GM19328 (cell line): ENCODE results near the gene ANXA8.
"Not testable (repeated sequence)": the region's sequence is repeated elsewhere in the genome, so short reads cannot be mapped to it uniquely, and the experiment has no call there.

Source experiments
- ATAC-seq: cut with Tn5 transposase; IDR thresholded peaks from one replicate; pipeline ENCODE4 v1.9.1; 2021; ENCODE audit warnings: mild to moderate bottlenecking, moderate library complexity; ENCODE audit not compliant: unreplicated experiment

ANXA8 gene, protein sequence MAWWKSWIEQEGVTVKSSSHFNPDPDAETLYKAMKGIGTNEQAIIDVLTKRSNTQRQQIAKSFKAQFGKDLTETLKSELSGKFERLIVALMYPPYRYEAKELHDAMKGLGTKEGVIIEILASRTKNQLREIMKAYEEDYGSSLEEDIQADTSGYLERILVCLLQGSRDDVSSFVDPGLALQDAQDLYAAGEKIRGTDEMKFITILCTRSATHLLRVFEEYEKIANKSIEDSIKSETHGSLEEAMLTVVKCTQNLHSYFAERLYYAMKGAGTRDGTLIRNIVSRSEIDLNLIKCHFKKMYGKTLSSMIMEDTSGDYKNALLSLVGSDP

GRCh38 chr10:47483923-47484322 lies at the start of gene ANXA8:
Gene ANXA8, minus strand, starts transcription at chr10:47484115. Its CDS starts 182 bp downstream, at chr10:47483933.
- ATAC-seq = not testable (repeated sequence)

GRCh38 chr10:47523475-47523874 lies 39.6 kb upstream of the ANXA8 start, which contains the start of gene AGAP9:
Gene AGAP9, minus strand, starts transcription at chr10:47523638. Its CDS starts 112 bp downstream, at chr10:47523526.
- ATAC-seq = not testable (repeated sequence)

- not testable (repeated sequence) for ATAC-seq
Measured at GRCh38 chr10:47502313-47502712, 18.4 kb upstream of the ANXA8 start.

DNA sequence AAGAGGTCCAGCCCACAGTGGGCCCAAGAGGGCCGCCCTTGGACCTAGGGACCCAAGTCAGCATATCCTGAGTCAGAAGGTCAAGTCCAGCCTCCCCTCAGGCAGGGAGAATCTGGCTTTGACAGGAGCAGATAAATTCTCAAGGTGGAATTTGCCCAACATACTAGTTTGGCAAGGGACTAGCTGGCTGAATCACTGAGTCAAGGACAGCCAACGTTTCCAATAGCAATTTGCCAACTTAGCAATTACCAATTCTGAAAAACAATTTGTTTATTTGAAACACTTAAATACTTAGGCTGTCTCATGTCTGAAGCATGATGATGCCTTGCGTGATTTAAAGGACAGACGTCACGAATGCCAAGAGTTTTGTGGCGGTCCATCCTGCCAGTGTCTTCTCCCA lies 10.3 kb upstream of the ANXA8 start:
- ATAC-seq = not testable (repeated sequence)

DNA sequence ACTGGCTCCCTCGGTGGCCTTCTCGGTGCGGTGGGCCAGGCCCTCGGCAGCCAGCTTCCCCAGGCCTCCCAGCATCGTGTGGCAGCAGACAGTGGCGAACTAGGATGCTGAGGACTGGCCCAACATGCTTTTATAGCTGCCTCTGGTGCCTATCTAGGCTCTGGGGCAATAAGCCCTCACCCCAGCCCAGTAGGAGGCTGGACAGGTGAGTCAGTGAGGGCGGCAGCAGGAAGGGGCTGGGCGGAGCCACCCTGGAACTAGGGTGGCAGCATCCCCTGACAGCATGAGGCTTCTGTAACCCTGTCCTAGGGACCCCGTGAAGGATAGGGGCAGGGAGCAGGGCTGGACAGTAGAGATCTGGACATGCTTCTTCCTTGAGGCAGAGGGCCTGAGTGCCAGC lies 7.7 kb upstream of the ANXA8 start, which contains the start of gene FAM25G:
FAM25G (minus strand) TSS at position 101 of the 400 bp plus-strand sequence; CDS start at position 75, 26 bp downstream.
- not testable (repeated sequence) for ATAC-seq

GRCh38 chr10:47489630-47490029 lies 5.7 kb upstream of the ANXA8 start:
- ATAC-seq = not testable (repeated sequence)

DNA sequence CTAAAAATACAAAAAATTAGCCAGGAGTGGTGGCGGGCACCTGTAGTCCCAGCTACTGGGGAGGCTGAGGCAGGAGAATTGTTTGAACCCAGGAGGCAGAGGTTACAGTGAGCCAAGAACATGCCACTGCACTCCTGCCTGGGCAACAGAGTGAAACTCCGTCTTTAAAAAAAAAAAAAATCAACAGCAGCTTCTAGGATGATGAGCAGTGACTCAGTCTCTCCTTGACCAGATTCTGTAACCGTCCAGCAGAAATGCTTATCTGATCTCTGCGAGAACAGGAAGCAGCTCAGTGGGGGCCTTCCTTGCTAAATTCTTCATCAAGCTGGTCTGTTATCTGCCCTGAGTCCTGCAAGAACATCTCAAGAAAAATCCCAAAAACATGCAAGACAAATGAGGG lies 2.0 kb upstream of the ANXA8 start:
- ATAC-seq = not testable (repeated sequence)

DNA sequence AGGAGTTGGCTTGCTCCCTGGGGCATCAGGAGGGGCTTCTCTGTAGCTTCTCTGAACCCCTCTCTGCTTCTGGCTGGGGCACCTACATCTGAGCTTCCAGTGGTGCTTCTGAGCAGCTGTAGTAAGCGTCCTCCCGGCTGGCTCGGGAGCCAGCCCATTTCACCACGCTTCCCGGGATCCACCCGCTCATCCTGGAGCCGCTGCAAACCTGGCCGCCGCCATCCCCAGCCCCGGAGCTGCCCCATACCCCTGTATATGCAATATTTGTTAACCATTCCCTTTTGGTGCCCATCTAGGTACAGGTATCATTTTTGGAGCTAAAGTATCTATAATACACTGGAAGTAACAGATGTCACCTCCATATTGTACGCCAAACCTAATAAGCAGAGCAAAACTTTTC lies 871 bp upstream of the ANXA8 start:
- ATAC-seq = not testable (repeated sequence)

GRCh38 chr10:47482367-47482766 lies 1.5 kb downstream of the ANXA8 start:
- not testable (repeated sequence) for ATAC-seq

GRCh38 chr10:47481768-47482181 lies 2.1 kb downstream of the ANXA8 start:
- ATAC-seq = not testable (repeated sequence)

DNA sequence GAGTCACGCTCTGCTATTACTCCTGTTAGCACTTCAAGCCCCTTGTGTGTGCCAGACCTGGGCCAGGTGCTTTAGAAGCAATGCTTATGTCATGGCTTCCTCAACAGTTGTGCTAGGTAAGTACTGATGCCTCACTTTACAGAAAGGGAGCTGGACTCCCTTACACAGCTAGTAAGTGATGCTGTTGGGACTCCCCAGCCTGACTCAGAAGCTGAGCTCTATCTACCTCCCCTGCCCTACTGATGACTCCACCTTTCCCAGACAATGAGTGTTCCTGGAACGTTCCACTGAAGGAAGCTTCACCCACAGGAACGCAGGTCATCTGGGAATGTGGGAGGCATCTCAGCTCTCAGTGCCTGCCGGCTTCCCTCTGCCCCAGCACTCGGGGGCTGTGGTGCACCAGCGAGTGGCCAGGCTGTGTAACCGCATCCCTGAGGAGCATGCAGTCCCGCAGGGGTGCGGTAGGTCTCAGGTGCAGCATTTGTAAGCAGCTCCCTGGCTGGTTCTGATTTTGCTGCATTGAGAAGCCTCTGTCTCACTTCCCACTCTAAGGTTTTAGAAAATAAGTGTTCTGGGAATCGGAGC lies 2.6 kb downstream of the ANXA8 start:
- not testable (repeated sequence) for ATAC-seq

GRCh38 chr10:47480133-47480532 lies 3.8 kb downstream of the ANXA8 start:
- ATAC-seq = not testable (repeated sequence)

- ATAC-seq = not testable (repeated sequence)
Measured at GRCh38 chr10:47478114-47478513, 5.8 kb downstream of the ANXA8 start.

DNA sequence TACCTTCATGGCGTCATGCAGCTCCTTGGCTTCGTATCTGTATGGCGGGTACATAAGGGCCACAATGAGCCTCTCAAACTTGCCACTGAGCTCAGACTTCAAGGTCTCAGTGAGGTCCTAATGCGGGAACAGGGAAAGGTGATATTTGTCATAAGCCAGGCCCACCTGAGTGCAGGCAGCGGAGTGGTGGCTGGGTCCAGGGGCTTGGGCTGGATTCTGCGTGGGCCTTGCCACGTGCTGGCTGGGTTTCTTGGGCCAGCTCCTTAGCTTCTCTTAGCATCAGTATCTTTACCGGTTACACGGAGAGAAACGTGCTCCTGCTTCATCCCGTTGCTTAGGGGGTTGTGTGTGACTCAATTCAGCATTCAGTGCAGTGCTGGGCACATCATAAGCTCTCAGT lies 6.8 kb downstream of the ANXA8 start:
- ATAC-seq = not testable (repeated sequence)

DNA sequence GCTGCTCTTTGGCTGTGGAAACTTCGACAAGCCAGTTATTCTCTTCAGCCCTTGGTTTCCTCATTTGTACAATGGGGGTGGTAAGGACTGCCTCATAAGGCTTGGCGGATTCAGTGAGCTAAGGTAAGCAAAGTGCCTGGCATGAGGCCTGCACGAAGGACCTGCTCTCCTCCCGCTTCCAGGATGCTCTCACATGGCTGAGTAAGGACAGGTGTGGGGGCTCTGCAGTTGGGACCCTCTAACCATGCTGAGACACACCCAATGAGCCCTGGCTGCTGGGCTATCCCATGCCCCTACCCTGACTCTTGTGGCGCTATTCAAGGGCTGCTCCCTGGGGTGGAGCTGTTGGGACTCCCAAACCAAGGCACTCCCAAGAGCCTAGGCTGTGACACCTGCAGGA lies 8.8 kb downstream of the ANXA8 start:
- not testable (repeated sequence) for ATAC-seq

- not testable (repeated sequence) for ATAC-seq
Measured at GRCh38 chr10:47473516-47473915, 10.4 kb downstream of the ANXA8 start.

DNA sequence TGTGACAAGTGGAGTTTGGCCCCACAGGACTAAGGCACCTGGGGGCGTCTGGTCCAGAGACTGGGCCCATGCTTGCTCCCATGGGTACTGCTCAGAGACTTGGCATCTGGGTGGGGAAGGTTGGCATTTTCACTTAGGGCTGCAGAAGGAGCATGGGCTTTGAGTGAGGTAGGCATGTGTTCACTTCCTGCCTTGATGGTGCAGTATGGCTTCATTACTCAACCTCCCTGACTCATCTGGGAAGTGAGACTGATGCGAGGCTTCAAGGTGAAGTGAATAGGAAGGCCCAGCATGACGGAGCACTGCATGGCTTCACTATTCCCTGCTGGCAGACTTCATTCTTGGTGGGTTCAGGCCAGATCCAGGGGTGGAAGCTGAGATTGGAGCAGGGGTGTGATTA lies 11.3 kb downstream of the ANXA8 start:
- ATAC-seq = not testable (repeated sequence)

GRCh38 chr10:47472072-47472471 lies 11.8 kb downstream of the ANXA8 start:
- ATAC-seq = not testable (repeated sequence)

DNA sequence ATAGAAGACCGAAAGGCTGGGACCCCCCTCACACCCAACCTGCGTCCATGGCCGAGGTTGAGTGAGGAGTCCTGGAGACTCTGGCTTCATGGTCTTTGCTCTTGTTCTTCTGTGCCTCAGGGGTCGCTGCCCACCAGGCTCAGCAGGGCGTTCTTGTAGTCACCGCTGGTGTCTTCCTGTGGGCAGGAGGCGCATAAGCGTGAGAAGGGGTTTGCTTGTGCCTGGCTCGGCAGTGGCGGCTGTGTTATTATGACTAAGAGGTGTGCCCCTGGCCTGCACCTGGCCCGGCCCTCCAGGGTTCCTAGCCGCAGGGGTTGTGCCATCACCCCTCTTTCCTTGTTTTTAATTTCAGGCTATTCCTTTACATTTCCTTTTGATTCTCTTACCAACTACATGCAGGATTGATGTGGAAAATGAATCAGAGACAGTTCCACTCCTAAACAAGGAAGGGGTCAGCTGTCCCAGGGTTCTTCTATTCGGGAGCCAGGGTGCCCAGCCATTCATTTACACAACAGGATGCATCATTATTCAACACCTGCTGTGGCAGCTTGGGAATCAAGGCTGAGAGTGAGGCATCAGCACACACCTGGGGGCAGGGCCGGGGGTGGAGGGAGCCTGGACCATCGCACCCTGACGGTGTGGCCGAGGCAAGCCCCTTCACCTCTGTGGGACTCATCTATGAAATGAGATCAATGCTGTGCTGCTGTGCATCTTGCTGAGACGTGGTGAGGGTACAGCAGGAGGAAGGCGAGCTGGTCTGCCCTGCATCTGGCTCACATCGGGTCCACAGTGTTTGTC lies 15.0 kb downstream of the ANXA8 start:
- ATAC-seq = not testable (repeated sequence)

- not testable (repeated sequence) for ATAC-seq
Measured at GRCh38 chr10:47467957-47468356, 16.0 kb downstream of the ANXA8 start.

GRCh38 chr10:47467458-47467857 lies 16.5 kb downstream of the ANXA8 start:
- ATAC-seq = not testable (repeated sequence)
